H9 (cell line): ENCODE measurements around the gene MYO7A. TPM values are rescaled to one million over a fixed set of nuclear protein-coding genes. Genes with fewer than 3 reads are reported as not detected.

Source experiments
- DNase-seq: peaks from one replicate; pipeline ENCODE4 v3.0.0-alpha.2; 2017
- H2AFZ ChIP-seq: one replicate; pipeline ENCODE4 v1.6.1; 2013; ENCODE audit warnings: mild to moderate bottlenecking, low read length, control low read depth, moderate library complexity
- H2AK5ac ChIP-seq: 2 replicates; pipeline ENCODE4 v1.6.1; 2013; ENCODE audit warnings: low read length, control low read depth, mixed read lengths; ENCODE audit not compliant: insufficient read length
- H2BK120ac ChIP-seq: one replicate; pipeline ENCODE4 v1.6.1; 2013; ENCODE audit warnings: low read depth, mild to moderate bottlenecking, low read length, control low read depth, inconsistent platforms; ENCODE audit not compliant: poor library complexity, severe bottlenecking
- H2BK12ac ChIP-seq: 2 replicates; pipeline ENCODE4 v1.6.1; 2013; ENCODE audit warnings: low read length, control low read depth, mixed read lengths, low read depth; ENCODE audit not compliant: insufficient read length
- H2BK15ac ChIP-seq: 2 replicates; pipeline ENCODE4 v1.6.1; 2013; ENCODE audit warnings: low read depth, low read length, control low read depth
- H2BK20ac ChIP-seq: one replicate; pipeline ENCODE4 v1.6.1; 2013; ENCODE audit warnings: low read depth, mild to moderate bottlenecking, low read length, control low read depth, inconsistent platforms; ENCODE audit not compliant: poor library complexity, severe bottlenecking
- H2BK5ac ChIP-seq: 2 replicates; pipeline ENCODE4 v1.6.1; 2013; ENCODE audit warnings: low read length, control low read depth, mixed read lengths; ENCODE audit not compliant: insufficient read length
- H3K14ac ChIP-seq: 2 replicates; pipeline ENCODE4 v1.6.1; 2013; ENCODE audit warnings: low read length, control low read depth; ENCODE audit not compliant: insufficient read depth
- H3K18ac ChIP-seq: 2 replicates; pipeline ENCODE4 v1.6.1; 2013; ENCODE audit warnings: low read depth, mild to moderate bottlenecking, mixed read lengths, low read length, control low read depth; ENCODE audit not compliant: insufficient read length
- H3K23ac ChIP-seq: 2 replicates; pipeline ENCODE4 v1.6.1; 2013; ENCODE audit warnings: low read length, control low read depth, mixed read lengths, low read depth; ENCODE audit not compliant: insufficient read length
- H3K23me2 ChIP-seq: 2 replicates; pipeline ENCODE4 v1.6.1; 2013; ENCODE audit warnings: low read depth, mild to moderate bottlenecking, mixed read lengths, low read length, control low read depth; ENCODE audit not compliant: insufficient read length, poor library complexity, severe bottlenecking
- H3K27ac ChIP-seq: 2 replicates; pipeline ENCODE4 v1.5.1; 2013; ENCODE audit warnings: low read length, control low read depth, mixed read lengths, low read depth; ENCODE audit not compliant: insufficient read length
- H3K27me3 ChIP-seq: 2 replicates; pipeline ENCODE4 v1.6.1; 2013; ENCODE audit warnings: low read length, control low read depth, inconsistent platforms; ENCODE audit not compliant: insufficient read depth
- H3K4ac ChIP-seq: 2 replicates; pipeline ENCODE4 v1.6.1; 2013; ENCODE audit warnings: low read depth, mild to moderate bottlenecking, control low read depth, inconsistent platforms, low read length, moderate library complexity
- H3K4me1 ChIP-seq: 2 replicates; pipeline ENCODE4 v1.6.1; 2013; ENCODE audit warnings: low read length, control low read depth, inconsistent platforms; ENCODE audit not compliant: insufficient read depth
- H3K4me2 ChIP-seq: 2 replicates; pipeline ENCODE4 v1.6.1; 2013; ENCODE audit warnings: low read length, control low read depth, mixed read lengths; ENCODE audit not compliant: insufficient read length, insufficient read depth
- H3K56ac ChIP-seq: 2 replicates; pipeline ENCODE4 v1.6.1; 2013; ENCODE audit warnings: low read depth, mild to moderate bottlenecking, mixed read lengths, low read length, control low read depth; ENCODE audit not compliant: insufficient read length
- H3K79me1 ChIP-seq: 2 replicates; pipeline ENCODE4 v1.6.1; 2013; ENCODE audit warnings: low read depth, mild to moderate bottlenecking, moderate library complexity, low read length, control low read depth, inconsistent platforms; ENCODE audit not compliant: insufficient read depth, poor library complexity, severe bottlenecking
- H3K79me2 ChIP-seq: 2 replicates; pipeline ENCODE4 v1.6.1; 2013; ENCODE audit warnings: low read length, control low read depth, inconsistent platforms; ENCODE audit not compliant: insufficient read depth
- H3K9ac ChIP-seq: 2 replicates; pipeline ENCODE4 v1.6.1; 2013; ENCODE audit warnings: low read length, control low read depth, mixed read lengths; ENCODE audit not compliant: insufficient read length; ENCODE audit errors: extremely low read depth
- H3K9me3 ChIP-seq: one replicate; pipeline ENCODE4 v1.6.1; 2013; ENCODE audit warnings: low read depth, low read length, inconsistent platforms; ENCODE audit not compliant: control insufficient read depth
- H3T11ph ChIP-seq: one replicate; pipeline ENCODE4 v1.6.1; 2013; ENCODE audit warnings: mild to moderate bottlenecking, low read length, control low read depth, inconsistent platforms
- H4K20me1 ChIP-seq: one replicate; pipeline ENCODE4 v1.6.1; 2013; ENCODE audit not compliant: control insufficient read depth, insufficient read length, insufficient read depth
- H4K5ac ChIP-seq: 2 replicates; pipeline ENCODE4 v1.6.1; 2013; ENCODE audit warnings: low read depth, mild to moderate bottlenecking, mixed read lengths, low read length, control low read depth; ENCODE audit not compliant: insufficient read length
- H4K8ac ChIP-seq: replicated peaks from 2 replicates; pipeline ENCODE4 v1.6.1; 2013; ENCODE audit warnings: low read length, control low read depth, mixed read lengths, low read depth; ENCODE audit not compliant: insufficient read length
- H4K91ac ChIP-seq: 2 replicates; pipeline ENCODE4 v1.6.1; 2013; ENCODE audit warnings: low read depth, mild to moderate bottlenecking, moderate library complexity, mixed read lengths, low read length, control low read depth; ENCODE audit not compliant: insufficient read length
- H3K27ac Mint-ChIP-seq, 3 experiments: 2 replicates in 2 of 3; 3 replicates in 1 of 3; pipeline ENCODE4 v1.8.0; 2020 to 2021; ENCODE audit warnings: mixed read lengths in 3 of 3, mild to moderate bottlenecking in 1 of 3, moderate library complexity in 1 of 3
- H3K27me3 Mint-ChIP-seq: 2 replicates; pipeline ENCODE4 v1.8.0; 2021; ENCODE audit warnings: low read depth, mild to moderate bottlenecking, moderate library complexity, mixed read lengths
- H3K36me3 Mint-ChIP-seq, 3 experiments: 2 replicates in 2 of 3; 3 replicates in 1 of 3; pipeline ENCODE4 v1.8.0; 2020 to 2021; ENCODE audit warnings: low read depth in 3 of 3, mixed read lengths in 3 of 3; ENCODE audit not compliant: insufficient read depth in 1 of 3
- H3K4me1 Mint-ChIP-seq, 2 experiments: 2 replicates each; pipeline ENCODE4 v1.8.0; 2020; ENCODE audit warnings: mixed read lengths in 2 of 2
- H3K4me3 Mint-ChIP-seq, 2 experiments: 2 replicates in 1 of 2; 3 replicates in 1 of 2; pipeline ENCODE4 v1.8.0; 2020 to 2021; ENCODE audit warnings: mild to moderate bottlenecking in 2 of 2, mixed read lengths in 2 of 2, moderate library complexity in 1 of 2
- H3K9me3 Mint-ChIP-seq, 2 experiments: 2 replicates in 1 of 2; 3 replicates in 1 of 2; pipeline ENCODE4 v1.8.0; 2020; ENCODE audit warnings: mild to moderate bottlenecking in 2 of 2, mixed read lengths in 2 of 2, moderate library complexity in 1 of 2
- WGBS: extraction: QIAGEN DNeasy Blood & Tissue Kit; methylation state at CpG from one replicate; pipeline ENCODE4 v1.1.7; 2013; ENCODE audit warnings: missing lambda C conversion rate, low lambda C conversion rate, mixed read lengths; ENCODE audit not compliant: insufficient read length; ENCODE audit errors: extremely low coverage; 5-methylcytosine and 5-hydroxymethylcytosine counted together
- total RNA-seq: library from RNA; stranded (reverse); gene quantifications from 2 replicates; pipeline ENCODE4 v1.2.1, GENCODE V29; 2021
- TF ChIP-seq, protein P1 (sequence below): fragments of 200-600 bp; sonication (generic); conservative IDR thresholded peaks from 3 replicates; pipeline ENCODE4 v1.8.0; 2021; ENCODE audit warnings: antibody characterized with exemption, mild to moderate bottlenecking

MYO7A gene
- total RNA-seq, 1 experiment from 2014 or later, result 1.6 TPM

DNA sequence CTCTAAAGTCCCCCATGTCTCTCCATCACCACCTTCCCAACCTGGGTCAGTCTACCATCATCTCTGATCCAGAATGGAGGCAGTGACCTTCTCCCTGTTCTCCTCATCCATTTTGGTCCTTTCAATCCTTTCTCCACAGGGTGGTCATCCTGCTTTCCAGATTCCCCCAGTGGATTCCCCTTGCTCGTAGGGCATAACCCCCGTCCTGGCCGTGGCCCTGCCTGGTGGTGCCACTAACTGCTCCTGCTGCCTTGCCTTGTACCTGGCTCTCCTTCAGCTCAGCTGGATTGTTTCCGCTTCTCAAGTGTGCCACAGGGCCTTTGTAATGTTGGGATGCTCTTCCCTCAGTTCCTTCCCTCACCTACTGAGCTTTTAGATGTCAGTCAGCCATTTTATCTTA is 81.6 kb downstream of the MYO7A start:
- Histone ChIP-seq H3K79me2 (no peaks in the 10 kb centered on the region), H3K4ac (no peak overlapping the region)

More for the DNA sequence above, 81.6 kb downstream of the MYO7A start:
- H4K5ac ChIP-seq, result no peak overlapping the region
- H4K20me1 ChIP-seq, result no peaks in the 10 kb centered on the region
- H3T11ph ChIP-seq, result no peak overlapping the region
- no peak overlapping the region for H3K27ac ChIP-seq
- no peak overlapping the region for H3K4me2 ChIP-seq
- Mint-ChIP-seq H3K4me1 (peaks cover 0 to 5% of the 10 kb centered on the region in 2 experiments; a peak in 2 of 4 replicates), H3K27me3 (peaks cover 1% of the 10 kb centered on the region), H3K36me3 (no peaks in the 10 kb centered on the region; a peak in 1 of 7 replicates), H3K9me3 (no peaks in the 10 kb centered on the region), H3K4me3 (no peak overlapping the region), H3K27ac (no peak overlapping the region)
- H2BK120ac ChIP-seq, result no peak overlapping the region
- no peaks in the 10 kb centered on the region for H3K4me1 ChIP-seq
- H3K23me2 ChIP-seq, result no peaks in the 10 kb centered on the region
- H3K18ac ChIP-seq, result no peak overlapping the region
- no peak overlapping the region for H3K9ac ChIP-seq
- no peaks in the 10 kb centered on the region for H3K9me3 ChIP-seq
- H4K8ac ChIP-seq, result no peak overlapping the region
- H2BK20ac ChIP-seq, result no peak overlapping the region
- no CpG with 5 or more reads among the region's 4 CpGs for WGBS
- H2BK12ac ChIP-seq, result no peak overlapping the region
- no peak overlapping the region for H2BK15ac ChIP-seq
- H4K91ac ChIP-seq, result no peak overlapping the region
- H2BK5ac ChIP-seq, result no peak overlapping the region
- TF ChIP-seq, protein P1, sequence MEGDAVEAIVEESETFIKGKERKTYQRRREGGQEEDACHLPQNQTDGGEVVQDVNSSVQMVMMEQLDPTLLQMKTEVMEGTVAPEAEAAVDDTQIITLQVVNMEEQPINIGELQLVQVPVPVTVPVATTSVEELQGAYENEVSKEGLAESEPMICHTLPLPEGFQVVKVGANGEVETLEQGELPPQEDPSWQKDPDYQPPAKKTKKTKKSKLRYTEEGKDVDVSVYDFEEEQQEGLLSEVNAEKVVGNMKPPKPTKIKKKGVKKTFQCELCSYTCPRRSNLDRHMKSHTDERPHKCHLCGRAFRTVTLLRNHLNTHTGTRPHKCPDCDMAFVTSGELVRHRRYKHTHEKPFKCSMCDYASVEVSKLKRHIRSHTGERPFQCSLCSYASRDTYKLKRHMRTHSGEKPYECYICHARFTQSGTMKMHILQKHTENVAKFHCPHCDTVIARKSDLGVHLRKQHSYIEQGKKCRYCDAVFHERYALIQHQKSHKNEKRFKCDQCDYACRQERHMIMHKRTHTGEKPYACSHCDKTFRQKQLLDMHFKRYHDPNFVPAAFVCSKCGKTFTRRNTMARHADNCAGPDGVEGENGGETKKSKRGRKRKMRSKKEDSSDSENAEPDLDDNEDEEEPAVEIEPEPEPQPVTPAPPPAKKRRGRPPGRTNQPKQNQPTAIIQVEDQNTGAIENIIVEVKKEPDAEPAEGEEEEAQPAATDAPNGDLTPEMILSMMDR, result no peak
- H3K56ac ChIP-seq, result no peak overlapping the region
- H2AFZ ChIP-seq, result no peak overlapping the region
- no peak for DNase-seq
- no peak overlapping the region for H3K23ac ChIP-seq
- H3K14ac ChIP-seq, result no peak overlapping the region
- no peaks in the 10 kb centered on the region for H3K79me1 ChIP-seq
- no peak overlapping the region for H2AK5ac ChIP-seq
- H3K27me3 ChIP-seq, result no peaks in the 10 kb centered on the region
